Activated T-cell treated with anti-CD3 and anti-CD28 coated beads for 1 hour (primary cell): ENCODE measurements around the gene CADPS2.

Experiments
- DNase-seq: peaks from one replicate; pipeline ENCODE4 v3.0.0-alpha.2; 2020; ENCODE audit warnings: low read depth

The CADPS2 gene

DNA sequence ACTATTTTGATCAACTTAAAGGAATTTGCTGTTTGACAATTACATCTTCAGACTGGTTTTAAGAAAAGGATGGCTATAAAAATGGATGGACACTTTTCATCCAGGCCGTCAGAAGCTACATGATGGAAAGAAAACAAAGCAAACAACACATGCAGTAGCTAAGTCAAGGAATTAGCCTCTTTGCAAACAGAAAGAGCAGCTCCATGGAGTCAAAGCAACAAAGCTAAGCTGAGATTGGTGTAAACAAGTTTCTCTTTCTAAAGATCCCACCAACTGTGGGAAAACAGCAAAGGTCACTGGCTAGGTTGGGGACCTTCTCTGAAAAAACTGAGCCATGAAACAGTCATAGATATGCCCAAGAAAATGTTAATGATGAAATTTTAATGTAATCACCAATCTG, 286.2 kb downstream of the CADPS2 start:
- DNase-seq, result no peak

DNA sequence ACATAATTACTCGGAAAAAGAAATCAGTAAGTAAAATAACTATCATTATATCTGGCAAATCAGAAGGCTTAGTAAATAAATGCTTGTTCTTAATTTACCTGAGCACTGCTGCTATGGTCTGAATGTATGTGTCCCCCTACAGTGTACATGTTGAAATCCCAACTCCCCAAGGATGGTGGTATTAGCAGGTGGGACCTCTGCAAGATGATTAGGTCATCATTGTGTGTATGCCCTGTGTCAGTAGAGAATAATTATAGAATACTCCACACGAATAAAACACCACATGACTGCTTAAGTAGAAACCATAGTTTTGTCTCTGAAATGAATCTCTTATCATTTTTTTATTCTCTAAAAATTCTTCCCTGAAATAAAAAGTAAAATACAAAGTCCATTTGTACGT, 289.0 kb downstream of the CADPS2 start:
- no peak for DNase-seq

DNA sequence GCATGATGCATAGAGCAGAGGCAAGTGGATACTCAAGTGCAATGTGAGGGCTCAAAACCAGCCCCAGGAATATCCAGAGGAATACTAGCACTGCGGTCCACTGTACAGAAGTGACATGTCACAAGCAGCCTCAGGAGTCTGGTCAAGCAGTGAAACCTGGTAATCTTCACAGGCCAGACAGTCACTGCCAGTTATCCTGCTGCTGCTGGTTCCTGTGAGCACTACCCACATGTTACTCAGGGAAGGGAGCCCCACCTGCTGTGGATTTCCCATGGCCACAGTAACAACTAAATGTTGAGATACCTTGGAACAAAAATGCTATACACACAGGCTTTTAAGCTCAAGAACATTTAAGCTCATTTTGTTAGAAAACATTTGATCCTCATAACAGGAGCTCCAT, 290.4 kb downstream of the CADPS2 start:
- DNase-seq, result no peak

DNA sequence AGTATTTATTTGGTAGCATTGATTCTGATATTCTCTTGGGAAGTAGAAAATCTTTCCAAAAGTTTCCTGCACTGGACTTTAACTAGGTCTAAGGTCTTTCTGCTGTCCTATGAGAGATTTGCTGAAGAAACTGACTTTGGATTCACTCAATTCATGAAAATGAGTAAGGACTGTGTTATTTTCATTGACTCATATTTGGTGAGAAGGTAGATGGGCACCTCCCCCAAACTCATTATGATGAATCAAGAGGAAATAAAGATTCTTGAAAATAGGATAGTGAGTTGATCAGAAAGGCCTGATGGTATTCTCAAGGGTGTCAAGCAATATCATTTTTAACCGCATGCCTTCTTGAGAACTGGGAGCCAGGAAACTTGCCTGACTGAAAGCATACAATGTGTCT, 297.6 kb downstream of the CADPS2 start:
- DNase-seq, result no peak

DNA sequence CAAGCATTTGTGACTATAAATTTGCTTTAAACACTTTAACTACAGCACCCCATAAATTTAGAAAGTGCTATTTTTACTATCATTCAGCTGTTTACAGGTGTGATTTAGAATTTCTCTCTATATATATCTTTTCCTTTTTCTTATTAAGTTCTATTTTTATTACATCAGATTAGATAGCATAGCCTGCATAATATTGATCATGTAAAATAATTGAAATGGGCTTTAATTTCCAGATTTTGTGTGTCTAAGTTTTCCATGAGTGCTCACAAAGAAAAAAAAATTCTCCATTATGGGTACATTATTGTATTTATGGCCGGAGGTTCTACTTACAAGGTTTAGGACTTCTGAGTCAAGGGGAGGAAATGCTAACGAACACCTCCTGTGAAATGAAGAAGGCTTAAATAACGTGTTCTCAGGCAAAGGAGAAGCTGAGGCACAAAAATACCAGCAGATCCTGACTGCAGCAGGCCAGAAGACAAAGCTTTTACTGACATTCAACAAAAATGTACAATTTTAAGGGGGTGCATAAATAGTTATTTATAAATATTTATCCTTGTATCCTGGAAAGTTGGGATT, 301.5 kb downstream of the CADPS2 start:
- DNase-seq, result no peak

DNA sequence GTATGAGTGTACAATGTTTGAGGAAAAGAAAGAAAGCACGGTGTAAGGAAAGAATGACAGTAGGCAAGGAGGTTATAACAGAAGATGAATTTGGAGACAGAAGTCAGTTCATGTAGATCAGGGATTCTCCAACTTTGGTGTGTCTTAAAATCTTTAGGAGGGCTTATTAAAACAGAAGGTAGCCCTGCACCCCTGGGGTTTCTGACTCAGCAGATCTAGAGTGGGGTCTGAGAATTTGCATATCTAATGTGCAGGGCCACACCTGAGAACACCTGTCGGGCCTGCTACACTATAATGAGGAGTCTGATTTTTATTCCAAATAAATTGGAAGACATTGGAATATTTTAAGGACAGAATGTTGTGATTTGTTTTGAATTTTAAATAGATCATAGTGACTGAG, 307.9 kb downstream of the CADPS2 start:
- DNase-seq, result no peak

DNA sequence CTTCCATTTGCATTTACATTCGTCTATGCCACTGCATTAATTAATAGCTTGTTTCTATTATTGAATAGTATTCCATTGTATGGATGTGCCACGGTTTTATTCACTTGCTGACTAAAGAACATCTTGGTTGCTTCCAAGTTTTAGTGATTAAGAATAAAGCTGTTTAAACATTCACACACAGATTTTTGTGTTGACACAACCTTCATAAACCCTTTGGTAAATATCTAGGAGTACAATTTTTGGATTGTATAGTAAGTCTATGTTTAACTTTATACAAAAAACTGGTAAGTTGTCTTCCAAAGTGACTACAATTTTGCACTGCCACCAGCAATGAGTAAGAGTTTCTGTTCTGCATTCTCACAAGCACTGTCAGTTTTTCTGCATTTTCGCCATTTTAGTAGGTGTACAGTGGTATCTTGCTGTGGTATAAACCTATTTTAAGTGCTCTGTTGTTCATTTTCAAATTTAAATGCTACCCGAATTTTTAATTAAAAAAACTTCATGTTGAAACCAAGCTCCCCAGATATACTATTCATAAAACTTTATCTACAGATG, 308.7 kb downstream of the CADPS2 start:
- DNase-seq, result no peak

DNA sequence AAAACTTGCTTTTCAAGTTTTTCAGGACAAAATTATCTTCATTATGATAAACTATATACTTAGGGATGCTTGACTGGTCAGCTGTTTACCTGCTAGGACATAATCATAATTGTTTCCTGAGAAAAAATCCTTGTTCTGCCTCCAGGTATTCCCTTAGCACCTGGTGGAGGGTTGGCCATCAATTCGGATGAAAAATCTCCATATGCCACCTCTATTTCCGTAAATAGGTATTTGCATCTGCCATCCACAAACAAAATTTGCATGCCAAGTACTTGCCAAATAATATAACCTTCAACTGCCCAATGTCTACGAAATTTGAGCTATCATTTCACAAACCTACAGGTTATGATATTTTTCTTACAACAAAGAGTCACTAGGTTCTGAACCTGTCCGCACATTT, 313.6 kb downstream of the CADPS2 start:
- DNase-seq, result no peak

DNA sequence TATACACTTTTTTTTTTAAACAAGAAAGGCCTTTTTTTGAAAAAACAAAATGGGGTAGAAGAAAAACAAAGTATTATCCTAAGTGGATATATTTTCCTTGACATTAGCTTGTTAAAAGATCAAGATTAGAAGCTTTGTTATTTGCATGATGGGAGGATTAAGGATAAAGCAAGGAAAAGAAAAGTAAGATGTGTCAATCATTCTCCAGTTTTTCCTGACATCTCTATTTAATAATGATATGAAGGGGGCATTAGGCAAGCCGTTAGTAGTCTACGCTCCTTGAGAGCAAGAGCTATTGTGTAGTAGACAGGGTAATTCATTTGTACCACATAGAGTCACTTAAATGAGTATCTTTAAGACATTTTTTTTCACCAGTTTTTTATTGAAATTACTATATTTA, 324.9 kb downstream of the CADPS2 start:
- no peak for DNase-seq

DNA sequence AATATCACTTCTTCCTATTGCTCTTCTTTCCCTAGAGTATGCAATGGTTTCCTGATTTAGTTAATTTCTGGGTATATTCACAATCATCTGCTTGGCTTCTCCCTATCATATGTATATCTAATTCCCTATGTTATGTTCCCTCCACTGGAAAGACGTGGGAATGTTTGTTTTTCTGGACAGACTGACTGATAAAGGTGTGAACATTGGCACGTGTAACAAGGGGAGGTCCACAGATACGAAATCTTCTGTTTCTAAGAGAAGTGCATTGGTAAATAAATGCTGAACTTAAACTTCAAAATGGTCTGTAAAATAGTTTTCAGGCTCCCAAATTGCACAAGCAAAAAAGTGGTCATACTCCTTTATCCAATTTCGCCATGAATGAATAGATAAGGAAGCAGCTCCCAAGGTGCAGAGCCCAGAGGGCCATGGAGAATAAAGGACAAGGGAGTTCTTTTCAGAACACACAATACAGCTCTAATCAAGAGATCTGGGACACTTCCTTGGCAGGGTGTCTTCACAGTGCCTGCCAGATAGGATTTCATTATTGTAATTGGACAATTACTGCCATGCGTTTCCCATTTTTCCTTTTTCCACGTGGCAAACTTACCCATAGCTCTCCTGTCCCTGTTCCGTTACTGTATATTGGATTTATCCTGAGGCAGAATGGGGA, 329.3 kb downstream of the CADPS2 start:
- no peak for DNase-seq

DNA sequence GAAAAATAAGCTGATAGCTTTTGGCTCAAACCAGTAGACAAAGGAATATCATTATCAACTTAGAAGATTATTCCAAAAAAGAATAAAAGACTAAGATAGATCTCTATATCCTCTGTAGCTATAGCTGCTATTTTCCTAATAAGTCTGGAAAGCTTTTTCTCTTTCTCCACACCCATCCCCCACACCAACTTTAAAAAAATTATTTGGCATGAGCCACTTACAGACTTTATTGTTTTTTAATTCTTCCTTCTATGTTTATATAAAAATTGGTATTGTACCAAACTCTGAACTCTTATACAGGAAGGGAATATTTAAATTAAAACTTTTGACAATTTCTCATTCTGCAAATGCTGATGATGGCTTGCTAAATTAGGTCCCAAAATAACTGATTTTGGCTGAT, 330.0 kb downstream of the CADPS2 start:
- no peak for DNase-seq

DNA sequence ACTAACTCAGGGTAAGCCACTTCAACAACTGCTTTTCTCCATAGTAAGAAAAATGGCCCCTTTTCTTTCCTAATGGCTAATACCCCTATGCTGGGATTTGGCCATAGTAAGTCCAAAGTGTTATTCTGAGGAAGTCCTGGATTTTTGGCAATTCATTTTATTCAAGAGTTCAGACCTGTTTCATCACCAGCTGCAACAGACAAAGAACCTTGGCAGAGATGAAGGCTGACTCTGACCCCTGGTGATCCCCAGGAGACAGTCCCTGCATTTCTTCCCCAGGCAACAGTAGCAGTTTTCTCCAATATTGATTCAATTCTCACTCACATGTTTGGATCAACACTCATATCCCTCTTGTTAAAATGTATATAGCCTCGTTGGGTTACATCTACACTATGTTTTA, 332.5 kb downstream of the CADPS2 start:
- DNase-seq, result no peak

DNA sequence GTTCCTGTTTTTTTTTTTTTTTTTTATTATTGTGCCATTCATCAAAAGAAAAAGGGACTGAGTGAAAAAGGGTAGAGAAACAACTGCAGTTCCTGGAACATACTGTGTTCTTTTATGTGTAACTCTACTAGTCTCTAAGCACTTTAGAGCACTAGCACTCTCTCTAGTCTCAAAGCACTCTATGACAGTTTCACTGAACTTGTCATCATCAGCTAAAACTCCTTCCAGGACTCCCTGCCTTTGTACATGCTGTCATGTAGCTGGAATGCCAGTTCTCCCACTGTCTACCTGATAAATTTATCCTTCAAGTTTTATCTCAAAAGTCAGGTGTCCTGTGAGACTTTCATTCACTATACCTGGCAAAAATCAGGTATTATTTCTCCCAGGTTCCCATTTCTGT, 333.5 kb downstream of the CADPS2 start:
- no peak for DNase-seq

DNA sequence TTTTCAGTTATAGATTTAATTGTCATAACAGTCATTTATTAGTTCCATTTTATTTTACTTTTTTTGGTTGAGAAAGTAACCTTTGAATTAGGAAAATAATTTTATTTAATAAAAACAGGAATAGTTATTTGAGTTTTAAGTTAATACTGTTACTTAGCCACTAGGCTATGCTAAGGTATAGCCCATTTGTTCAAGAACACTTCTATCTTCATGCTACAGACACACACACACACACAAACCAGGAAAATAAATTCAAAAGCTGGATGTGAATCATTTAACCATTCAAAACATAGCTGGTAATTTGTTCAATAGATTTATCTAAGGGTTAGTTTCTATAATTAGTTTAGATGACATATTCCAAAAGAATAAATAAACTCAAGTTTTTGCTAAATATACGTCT, 335.7 kb downstream of the CADPS2 start:
- DNase-seq, result no peak

DNA sequence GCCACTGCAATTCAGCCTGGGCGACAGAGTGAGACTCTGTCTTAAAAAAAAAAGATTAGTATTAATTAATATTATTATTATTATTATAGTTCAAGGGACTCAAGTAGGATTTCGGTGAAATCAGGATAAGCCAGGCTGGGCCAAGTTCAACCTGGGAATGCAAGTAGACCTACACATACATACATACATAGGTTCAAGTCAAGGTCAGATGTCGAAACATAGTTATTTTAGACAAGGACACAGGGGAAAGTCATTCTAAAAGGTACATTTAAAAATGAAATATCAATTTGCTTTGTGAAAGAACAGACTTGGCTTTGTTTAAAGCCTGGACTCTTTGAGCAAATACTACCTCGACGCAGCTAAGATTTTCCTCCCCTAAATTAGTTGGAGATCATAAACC, 336.7 kb downstream of the CADPS2 start:
- no peak for DNase-seq

DNA sequence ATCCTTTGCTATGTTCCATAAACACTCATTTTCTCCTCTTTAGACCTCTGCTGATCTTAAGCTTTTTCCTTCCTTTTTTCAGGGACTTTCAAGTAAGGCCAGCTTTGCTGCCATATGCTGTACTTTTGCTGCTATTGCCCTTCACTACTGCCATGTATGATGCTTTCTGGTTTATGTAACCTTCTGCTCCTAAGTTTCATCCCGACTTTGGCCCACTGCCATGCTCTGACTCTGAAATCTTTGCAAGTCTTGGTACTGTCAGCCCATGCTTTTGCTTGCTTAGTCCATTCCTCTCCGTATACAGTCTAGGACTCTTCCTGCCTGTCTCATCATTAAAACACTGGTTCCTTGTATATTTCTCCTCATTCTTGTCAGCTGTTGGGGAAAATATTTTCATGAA, 339.8 kb downstream of the CADPS2 start:
- no peak for DNase-seq

DNA sequence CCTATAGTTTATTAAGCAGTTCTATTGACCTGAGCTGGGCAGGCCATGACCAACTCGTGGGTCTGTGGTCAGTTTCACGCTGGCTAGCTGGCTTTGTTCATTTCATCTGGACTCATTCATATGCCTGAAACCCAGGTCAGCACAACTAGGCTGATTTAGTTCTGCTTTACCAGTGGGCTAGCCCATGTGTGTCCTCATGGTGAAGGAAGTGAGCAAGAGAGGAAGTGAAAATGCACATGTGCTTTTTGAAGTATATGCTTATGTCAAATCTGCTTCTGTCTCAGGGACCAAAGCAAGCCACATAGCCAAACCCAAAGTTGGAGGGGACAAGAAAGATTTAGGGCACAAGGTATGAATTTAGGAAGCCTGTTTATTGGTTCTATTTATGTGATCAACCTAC, 341.8 kb downstream of the CADPS2 start:
- DNase-seq, result no peak

DNA sequence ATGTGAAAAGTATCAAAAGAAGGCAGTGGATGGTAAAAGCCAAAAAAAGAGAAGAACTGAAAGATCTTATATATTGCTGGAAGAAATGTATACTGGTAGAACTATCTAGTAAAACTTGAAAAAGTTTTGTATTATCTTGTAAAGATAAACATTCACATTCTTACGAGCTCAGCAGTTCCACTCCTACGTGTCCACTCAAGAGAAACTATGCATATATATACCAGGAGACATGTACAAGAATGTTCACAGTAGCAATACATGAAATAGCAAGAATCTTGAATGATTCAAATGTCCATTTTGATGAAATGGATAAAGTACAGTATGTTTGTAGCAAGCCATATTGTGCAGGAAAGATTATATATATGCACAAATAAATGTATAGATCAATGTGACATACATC, 342.4 kb downstream of the CADPS2 start:
- no peak for DNase-seq

DNA sequence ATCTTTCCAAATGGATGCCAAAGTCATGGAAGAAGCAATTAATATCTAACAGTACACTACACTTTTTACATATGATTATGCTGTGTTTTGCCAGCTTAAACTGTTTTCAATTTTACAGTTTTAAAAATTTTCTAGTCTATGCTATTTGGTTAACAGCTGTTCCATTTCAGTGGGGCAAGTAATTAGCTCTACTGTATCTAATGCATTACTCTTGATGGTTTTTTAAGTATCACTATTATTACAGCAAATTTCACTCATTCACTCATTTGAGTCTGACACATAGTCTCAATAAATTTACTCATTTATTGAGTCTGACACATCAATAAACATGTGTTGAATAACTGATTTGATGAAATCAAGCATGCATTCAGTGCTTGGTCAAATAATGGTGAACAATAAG, 343.1 kb downstream of the CADPS2 start:
- no peak for DNase-seq

DNA sequence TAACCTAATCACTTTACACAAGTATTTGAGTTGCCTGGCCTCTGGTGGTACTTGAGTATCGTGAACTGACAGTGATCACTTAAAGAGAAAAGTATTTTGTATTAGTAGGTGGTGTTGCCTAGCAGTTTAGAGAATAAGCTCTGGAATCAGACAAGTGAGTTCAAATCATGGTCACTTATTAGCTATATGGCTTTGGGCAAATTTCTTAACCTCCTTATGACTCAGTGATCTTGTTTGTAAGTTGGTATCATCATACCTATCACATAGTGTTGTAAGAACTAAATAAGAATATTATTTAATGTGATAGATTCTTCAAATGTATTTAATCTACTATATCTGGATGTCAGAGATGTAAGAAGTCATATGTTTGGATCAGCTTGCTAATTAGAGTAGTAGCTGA, 351.2 kb downstream of the CADPS2 start:
- DNase-seq, result no peak

DNA sequence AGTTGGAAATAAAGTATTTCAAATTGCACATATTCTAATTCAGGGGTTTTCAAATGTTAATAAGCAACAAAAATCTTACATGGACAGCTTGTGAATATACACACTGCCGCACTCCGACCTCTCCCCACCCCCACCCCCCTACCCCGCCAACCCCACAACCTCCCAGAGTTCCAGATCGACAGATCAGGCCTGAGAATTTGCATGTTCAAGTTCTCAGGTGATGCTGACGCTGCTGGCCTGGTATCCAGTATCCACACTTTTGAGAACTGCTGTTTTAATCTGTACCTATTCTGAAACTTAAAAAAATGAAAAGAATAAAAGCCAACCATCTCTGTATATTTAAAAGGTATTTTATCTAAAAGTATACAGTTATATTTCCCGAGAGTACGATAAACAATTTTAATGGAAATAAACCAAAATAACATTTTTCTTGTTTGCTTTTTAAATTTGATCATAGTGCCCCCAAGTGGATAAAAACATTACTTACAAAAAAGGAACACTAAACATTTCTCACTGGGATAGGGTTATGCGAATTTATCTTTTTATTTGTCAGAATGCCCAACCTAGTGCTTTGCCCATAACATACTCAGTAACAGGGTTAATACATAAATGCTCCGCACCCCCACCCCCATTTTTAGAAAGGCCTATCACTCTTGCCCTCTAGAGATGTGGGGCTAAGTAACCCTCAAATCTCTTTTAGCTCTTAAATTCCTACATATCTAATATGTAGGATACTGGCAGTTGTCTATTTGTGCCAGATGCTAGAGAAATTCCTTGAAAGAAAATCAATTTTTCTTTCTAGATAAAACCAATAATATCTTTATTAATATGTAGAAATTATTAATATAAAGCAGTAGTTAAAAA, 353.6 kb downstream of the CADPS2 start:
- no peak for DNase-seq

DNA sequence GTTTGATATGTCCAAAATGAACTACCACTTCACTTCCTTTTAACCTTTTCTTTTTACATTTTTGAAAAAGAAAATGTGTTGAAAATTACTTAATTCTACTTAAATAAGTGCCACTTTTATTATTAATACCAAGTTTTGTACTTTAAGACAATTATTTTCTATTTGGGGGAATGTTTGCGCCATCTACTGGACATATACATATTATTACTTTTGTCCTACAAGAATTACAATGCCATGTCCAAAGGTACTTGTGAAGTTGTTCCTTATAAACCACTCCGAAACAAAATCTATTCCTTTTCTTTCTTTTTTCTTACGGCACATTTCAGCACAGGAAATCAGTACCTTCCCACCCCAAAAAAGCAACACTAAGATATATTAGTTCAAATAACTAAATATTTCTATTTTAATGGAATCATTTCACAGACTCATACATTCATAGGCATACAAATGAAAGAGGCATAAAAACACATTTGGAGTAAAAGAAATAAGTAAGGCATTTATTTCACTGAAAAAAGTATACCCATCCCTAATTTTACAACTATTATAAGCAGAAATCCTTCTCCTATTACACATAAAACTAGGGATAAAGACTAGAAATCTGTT, 357.3 kb downstream of the CADPS2 start:
- DNase-seq, result no peak

DNA sequence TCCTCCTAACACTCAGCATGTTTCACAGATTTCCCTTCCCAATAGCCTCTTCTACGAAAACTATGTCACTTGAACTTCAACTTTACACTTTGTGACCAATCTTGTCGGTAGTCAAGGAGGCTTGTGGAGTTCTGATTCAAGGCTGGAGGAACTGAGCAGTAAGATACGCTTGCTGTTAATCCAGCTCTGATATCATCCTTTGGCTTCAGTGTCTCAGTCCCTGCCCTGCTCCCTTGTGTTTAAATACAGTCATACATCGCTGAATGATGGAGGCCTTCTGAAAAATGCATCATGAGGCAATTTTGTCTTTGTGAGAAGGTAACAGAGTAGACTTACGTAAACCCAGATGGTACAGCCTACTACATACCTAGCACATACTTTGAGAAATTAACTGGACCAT, 360.9 kb downstream of the CADPS2 start:
- no peak for DNase-seq
